ENCODE results near the gene GPR158. TPM values are rescaled to one million over a fixed set of nuclear protein-coding genes. Genes with fewer than 3 reads are reported as not detected.
"Not testable (repeated sequence)": the region's sequence is repeated elsewhere in the genome, so short reads cannot be mapped to it uniquely, and the experiment has no call there.

GPR158 gene
- total RNA-seq, 1 experiment from 2014 or later, result 2.9 TPM

GRCh38 chr10:25328361-25328760, 153.6 kb downstream of the GPR158 start:
- no peak overlapping the region for H2AFZ ChIP-seq (ENCODE audit: low read depth, low read length, poor library complexity, severe bottlenecking)
- DNase-seq (ENCODE audit: low read depth, low spot score), result no peak
- intact Hi-C loops (cut with micrococcal nuclease), result no loop called here
- no peaks in the 10 kb centered on the region for H3K79me2 ChIP-seq (ENCODE audit: insufficient read depth, low read length)
- H4K20me1 ChIP-seq (ENCODE audit: insufficient read depth), result no peaks in the 10 kb centered on the region
- no peaks in the 10 kb centered on the region for H3K4me1 ChIP-seq (ENCODE audit: control insufficient read depth in 1 of 2, insufficient read depth in 2 of 2, low read length in 2 of 2)
- ATAC-seq, result no peak
- no peaks in the 10 kb centered on the region for H3K27me3 ChIP-seq (ENCODE audit: insufficient read depth, low read length)
- no peak overlapping the region for H3K9ac ChIP-seq (ENCODE audit: low read length)
- H3K9me3 ChIP-seq (ENCODE audit: control insufficient read depth in 1 of 2, insufficient read depth in 1 of 2, low read depth in 1 of 2, low read length in 2 of 2), result no peaks in the 10 kb centered on the region
- H3K4me3 ChIP-seq (replicated peaks in 1 of 2; ENCODE audit: low read depth in 1 of 2, low read length in 2 of 2), result no peak overlapping the region
- no TSS peak for BruUV-seq (replicated peaks)
- ChIA-PET RAD21 (ENCODE audit: low non-redundant PET in 1 of 2, low total read pairs in 2 of 2, uncharacterized antibody in 2 of 2, unreplicated experiment in 2 of 2) (no interaction called here), CTCF (no interaction called here), POLR2A (interaction anchor here (1.3 kb wide), 1 partner anchor 11 kb away, joined by 3 read pairs; no protein-coding TSS in a partner anchor)
- H3K27ac ChIP-seq (ENCODE audit: low read depth, low read length), result no peak overlapping the region
- H3K4me2 ChIP-seq (ENCODE audit: low read length), result no peak overlapping the region
- H3K36me3 ChIP-seq (ENCODE audit: control insufficient read depth in 1 of 2, insufficient read depth in 2 of 2, low read length in 2 of 2), result no peaks in the 10 kb centered on the region
- H3K9me2 ChIP-seq (ENCODE audit: insufficient read depth), result no peaks in the 10 kb centered on the region
- TF ChIP-seq ZBTB33 (IDR thresholded peaks at IDR 0.05; ENCODE audit: extremely low read depth, insufficient replicate concordance, low read length), result no peak

GRCh38 chr10:25329587-25329986, 154.8 kb downstream of the GPR158 start:
- POLR2A ChIA-PET; H3K36me3 ChIP-seq (ENCODE audit: control insufficient read depth in 1 of 2, insufficient read depth in 2 of 2, low read length in 2 of 2); CTCF ChIA-PET; H2AFZ ChIP-seq (ENCODE audit: low read depth, low read length, poor library complexity, severe bottlenecking); H3K4me2 ChIP-seq (ENCODE audit: low read length); H3K27me3 ChIP-seq (ENCODE audit: insufficient read depth, low read length); H3K4me3 ChIP-seq (replicated peaks in 1 of 2; ENCODE audit: low read depth in 1 of 2, low read length in 2 of 2); H3K9me3 ChIP-seq (ENCODE audit: control insufficient read depth in 1 of 2, insufficient read depth in 1 of 2, low read depth in 1 of 2, low read length in 2 of 2); BruUV-seq (replicated peaks); H3K27ac ChIP-seq (ENCODE audit: low read depth, low read length); H3K79me2 ChIP-seq (ENCODE audit: insufficient read depth, low read length); H3K9me2 ChIP-seq (ENCODE audit: insufficient read depth); DNase-seq (ENCODE audit: low read depth, low spot score); ATAC-seq; RAD21 ChIA-PET (ENCODE audit: low non-redundant PET in 1 of 2, low total read pairs in 2 of 2, uncharacterized antibody in 2 of 2, unreplicated experiment in 2 of 2); H3K9ac ChIP-seq (ENCODE audit: low read length); intact Hi-C loops (cut with micrococcal nuclease); H3K4me1 ChIP-seq (ENCODE audit: control insufficient read depth in 1 of 2, insufficient read depth in 2 of 2, low read length in 2 of 2); H4K20me1 ChIP-seq (ENCODE audit: insufficient read depth): not testable (repeated sequence)
